SIG-M5 treated with dmso at 0.1 percent for 504 hours (cell line): Measurements from ENCODE around the gene RBM42.
"Not testable (repeated sequence)": the region's sequence is repeated elsewhere in the genome, so short reads cannot be mapped to it uniquely, and the experiment has no call there.

Source experiments
- DNase-seq: peaks from one replicate; lab custom pipeline; 2025; ENCODE audit not compliant: unreplicated experiment; lab: John Stamatoyannopoulos, UW

Gene RBM42

DNA sequence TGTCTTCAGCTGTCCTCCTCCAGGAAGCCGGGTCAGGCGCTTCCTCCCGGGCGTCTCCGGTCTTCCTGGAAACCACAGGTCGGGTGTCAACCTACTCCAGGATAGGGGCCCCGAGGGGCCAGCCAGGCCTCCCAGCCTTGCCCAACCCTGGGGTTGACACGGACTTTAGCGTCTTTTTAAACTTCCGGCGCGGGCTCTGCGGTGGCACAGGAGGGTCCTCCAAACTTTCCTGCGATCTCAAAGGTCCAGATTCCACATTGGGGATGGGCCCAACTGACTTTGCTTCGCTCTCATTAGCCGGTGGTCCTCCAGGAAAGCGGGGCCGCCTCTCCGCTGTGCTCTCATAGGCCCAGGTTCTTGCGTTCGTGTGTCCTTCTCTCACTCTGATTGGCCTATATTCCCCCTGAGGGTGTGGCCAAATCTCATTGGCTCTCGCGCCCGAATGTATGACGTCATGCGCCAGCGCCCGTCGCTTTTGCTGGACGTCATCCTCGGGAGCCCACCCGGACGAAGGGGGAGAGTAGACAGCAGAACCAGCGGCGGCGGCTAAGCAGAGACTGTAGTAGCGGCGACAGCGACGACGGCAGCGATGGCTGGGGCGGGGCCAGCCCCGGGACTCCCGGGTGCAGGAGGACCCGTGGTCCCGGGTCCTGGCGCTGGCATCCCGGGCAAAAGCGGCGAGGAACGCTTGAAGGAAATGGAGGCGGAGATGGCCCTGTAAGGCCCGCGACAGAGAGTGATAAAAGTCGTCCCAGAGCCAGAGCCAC is at the start of gene RBM42:
RBM42 (plus strand) TSS at position 472 of the 767 bp plus-strand sequence; CDS start at position 590, 118 bp downstream.
- peak; percentile 99 for DNase-seq

DNA sequence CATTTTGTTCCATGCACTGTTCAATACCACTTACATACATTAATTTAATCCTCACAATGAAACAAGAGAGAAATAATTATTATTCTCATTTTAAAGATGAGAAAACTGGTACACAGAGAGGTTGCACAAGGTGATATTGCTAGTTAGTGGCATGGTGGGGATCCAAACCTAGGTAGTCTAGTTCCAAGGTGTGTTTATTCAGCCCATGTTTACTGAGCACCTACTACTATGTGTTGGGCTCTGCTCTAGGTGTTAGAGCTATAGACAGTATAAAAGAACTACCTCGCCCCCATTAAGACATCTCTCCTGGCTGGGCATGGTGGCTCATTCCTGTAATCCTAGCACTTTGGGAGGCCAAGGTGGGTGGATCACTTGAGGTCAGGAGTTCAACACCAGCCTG is 46.1 kb upstream of the RBM42 start:
- no peak for DNase-seq

DNA sequence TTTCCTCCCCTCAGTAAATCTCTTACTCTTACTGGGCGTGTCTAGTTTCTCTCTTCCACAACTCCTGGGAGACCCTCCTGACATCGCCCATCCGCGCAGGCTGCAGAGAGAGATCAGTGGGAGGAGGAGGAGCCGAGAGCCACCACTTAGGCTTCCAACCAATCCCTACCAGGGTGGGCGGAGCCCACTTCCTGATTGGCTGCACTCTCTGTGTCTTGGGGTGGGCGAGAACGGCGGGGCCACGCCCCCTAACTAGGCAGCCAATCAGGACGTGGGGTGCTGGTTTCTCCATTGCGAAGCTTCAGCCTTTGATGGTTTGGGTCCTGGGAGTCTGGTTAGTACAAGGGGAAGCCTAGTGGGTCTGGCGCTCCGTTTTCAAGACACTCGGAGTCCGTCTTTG is 43.0 kb upstream of the RBM42 start, which contains the start of gene PMIS2:
PMIS2 (plus strand) TSS at position 326 of the 400 bp plus-strand sequence. CDS start 87 bp downstream, outside the sequence.
- no peak for DNase-seq

DNA sequence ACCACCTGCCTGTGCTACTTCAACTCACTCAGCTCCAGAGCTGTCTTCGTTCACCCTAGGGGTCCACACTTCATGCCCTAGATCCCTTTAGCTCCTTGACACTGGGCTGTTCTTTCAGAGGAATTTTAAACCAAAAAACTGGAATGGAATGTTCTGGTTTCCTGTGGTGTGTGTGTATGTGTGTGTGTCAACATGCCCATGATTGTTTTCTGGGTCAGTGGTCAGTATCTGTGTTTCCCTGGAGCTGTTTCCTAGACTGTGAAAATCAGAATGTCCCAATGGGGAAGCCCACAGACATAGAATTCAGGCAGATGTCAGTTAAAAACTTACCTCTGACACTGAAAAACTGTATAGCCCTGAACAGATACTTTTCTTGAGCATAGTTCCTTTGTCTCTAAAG is 41.5 kb upstream of the RBM42 start:
- DNase-seq: no peak

GRCh38 chr19:35590875-35591274 is 38.0 kb upstream of the RBM42 start:
- no peak for DNase-seq

GRCh38 chr19:35592226-35592625 is 36.6 kb upstream of the RBM42 start:
- peak; percentile 30 for DNase-seq

GRCh38 chr19:35595026-35595425 is 33.8 kb upstream of the RBM42 start:
- DNase-seq: not testable (repeated sequence)

GRCh38 chr19:35595928-35596327 is 32.9 kb upstream of the RBM42 start:
- no peak for DNase-seq

- no peak for DNase-seq
These were observed 32.4 kb upstream of the RBM42 start for GRCh38 chr19:35596366-35596999.

DNA sequence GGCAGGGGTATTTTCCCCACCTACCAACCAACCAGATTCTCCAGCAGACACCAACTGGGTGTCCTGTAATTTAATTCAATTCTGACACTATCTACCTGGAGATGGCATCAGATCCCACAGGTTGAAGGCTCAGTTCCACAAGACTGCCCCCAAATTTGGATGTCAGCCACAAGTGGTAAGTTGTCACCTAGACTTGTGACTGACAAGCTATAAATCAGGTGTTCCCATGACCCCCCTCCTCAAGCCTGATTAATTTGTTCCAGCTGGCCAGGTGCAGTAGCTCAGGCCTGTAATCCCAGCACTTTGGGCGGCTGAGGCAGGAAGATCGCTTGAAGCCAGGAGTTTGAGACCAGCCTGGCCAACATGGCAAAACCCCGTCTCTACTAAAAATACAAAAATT is 26.9 kb upstream of the RBM42 start:
- DNase-seq: no peak

DNA sequence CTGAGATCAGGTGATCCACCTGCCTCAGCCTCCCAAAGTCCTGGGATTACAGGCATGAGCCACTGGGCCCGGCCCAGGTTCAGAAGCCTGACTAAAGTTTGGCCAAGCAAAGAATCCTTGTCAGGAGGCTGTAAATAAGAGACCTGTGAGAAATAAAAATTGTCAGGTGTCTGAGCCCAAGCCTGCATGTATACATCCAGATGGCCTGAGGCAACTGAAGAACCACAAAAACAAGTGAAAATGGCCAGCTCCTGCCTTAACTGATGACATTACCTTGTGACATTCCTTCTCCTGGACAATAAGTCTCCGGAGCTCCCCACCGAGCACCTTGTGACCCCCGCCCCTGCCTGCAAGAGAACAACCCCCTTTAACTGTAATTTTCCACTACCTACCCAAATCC is 24.4 kb upstream of the RBM42 start:
- not testable (repeated sequence) for DNase-seq

DNA sequence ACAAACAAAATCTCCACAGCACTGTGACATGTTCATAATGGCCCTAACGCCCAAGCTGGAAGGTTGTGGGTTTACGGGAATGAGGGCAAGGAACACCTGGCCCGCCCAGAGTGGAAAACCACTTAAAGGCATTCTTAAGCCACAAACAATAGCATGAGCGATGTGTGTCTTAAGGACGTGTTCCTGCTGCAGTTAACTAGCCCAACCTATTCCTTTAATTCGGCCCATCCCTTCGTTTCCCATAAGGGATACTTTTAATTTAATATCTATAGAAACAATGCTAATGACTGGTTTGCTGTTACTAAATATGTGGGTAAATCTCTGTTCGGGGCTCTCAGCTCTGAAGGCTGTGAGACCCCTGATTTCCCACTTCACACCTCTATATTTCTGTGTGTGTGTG is 21.7 kb upstream of the RBM42 start:
- DNase-seq: not testable (repeated sequence)

DNA sequence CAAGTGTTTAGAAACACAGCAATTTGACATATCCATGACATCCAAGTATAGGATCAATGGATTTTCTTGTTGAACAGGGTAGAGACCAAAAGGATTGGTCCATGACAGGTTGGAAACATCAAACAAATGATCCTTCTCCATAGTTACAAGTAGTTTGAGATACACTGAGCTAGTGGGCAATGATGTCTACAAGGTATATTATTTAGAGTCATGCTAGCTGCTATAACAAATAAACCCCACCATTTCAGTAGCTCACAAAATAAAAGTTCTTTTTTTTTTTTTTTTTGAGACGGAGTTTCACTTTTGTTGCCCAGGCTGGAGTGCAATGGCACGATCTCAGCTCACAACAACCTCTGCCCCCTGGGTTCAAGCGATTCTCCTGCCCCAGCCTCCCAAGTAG is 21.2 kb upstream of the RBM42 start:
- DNase-seq: no peak

GRCh38 chr19:35608251-35608650 is 20.6 kb upstream of the RBM42 start:
- peak; percentile 6 for DNase-seq

DNA sequence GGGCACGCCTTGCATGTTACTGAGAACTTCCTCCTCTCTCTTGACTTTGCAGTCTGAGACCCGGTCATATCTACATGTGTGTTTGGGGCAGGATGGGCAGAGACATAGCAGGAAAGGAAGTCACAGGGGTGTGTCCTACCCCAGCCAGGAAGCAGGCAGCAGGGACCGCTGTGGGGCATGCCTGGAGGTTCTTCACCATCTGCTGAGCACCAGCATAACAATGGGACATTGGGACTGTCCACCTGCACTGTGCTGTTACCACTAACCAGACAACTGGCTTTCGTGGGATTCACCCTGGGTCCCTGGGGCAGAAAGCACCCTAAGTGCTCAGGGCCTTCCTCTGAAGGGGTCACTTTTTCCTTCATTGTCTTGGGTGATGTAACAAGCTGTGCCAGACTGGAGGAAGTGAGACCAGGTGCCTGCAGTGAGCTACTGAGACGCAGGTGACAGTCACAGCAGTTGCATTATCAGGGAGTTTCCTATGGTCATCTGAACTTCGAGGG is 18.9 kb upstream of the RBM42 start:
- peak; percentile 4 for DNase-seq

DNA sequence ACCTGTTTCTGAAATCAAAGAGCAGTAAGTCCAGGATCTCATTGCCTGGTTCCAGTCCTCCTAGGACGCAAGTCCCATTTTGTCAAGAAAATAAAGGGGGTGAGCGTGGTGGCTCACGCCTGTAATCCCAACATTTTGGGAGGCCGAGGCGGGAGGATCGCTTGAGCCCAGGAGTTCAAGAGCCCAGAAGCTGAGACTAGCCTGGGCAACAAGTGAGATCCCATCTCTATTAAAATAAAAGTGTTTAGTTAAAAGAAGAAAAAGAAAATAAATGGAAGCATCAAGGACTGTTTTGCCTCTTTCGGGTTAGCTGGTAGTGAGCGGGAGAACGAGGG is 16.6 kb upstream of the RBM42 start:
- no peak for DNase-seq

- peak; percentile 82 for DNase-seq
These were observed 16.1 kb upstream of the RBM42 start, which contains the start of gene HAUS5 for GRCh38 chr19:35612559-35613321. HAUS5 (plus strand) TSS chr19:35612735; CDS start chr19:35612795, 60 bp downstream.

GRCh38 chr19:35613574-35613973 is 15.3 kb upstream of the RBM42 start:
- DNase-seq: no peak

DNA sequence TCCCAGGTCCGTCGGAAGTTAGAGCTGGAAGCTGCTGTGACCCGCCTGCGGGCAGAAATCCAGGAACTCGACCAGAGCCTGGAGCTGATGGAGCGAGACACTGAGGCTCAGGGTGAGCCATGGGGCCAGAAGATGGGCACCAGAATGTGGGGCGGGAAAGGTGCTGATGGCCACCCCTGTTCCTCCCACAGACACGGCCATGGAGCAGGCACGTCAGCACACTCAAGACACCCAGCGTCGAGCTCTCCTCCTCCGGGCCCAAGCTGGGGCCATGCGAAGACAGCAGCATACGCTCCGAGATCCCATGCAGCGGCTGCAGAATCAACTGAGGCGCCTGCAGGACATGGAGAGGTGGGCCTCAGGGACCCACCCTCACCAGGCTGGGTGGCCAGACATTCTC is 13.8 kb upstream of the RBM42 start:
- DNase-seq: no peak

GRCh38 chr19:35618857-35619256 is 10.0 kb upstream of the RBM42 start:
- no peak for DNase-seq

DNA sequence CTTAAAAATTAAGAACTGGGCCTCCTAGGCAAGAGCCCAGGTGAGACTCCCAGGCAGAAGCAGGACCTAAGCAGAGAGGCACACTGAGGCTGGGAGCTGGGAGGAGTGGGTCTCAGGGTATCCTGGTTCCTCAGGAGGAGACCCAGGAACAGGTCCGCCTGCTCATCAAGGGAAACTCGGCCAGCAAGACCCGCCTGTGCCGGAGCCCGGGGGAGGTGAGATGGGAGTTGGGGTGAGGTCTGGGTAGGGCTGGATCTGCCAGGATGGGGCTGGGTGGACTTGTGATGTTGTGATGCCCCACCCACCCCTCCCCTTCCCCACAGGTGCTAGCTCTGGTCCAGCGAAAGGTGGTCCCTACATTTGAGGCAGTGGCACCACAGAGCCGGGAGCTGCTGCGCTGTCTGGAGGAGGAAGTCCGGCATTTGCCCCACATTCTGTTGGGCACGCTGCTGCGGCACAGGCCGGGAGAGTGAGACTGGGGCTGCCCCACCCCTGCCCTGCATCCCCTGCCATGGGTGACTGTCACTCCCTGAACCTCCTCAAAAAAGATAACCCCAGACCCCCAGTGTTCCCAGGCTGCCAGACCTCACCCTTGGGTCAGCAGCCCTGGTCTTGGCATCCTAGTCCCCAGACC is 9.4 kb upstream of the RBM42 start:
- no peak for DNase-seq
